GM12874 (cell line): ENCODE results near the gene CTBP1.

Source experiments
- TF ChIP-seq, protein P1 (sequence below): IDR thresholded peaks from 2 replicates; pipeline ENCODE4 v1.5.1; 2011; ENCODE audit warnings: low read depth, mild to moderate bottlenecking, control low read depth, low read length, moderate library complexity; ENCODE audit not compliant: insufficient read depth

Gene CTBP1

DNA sequence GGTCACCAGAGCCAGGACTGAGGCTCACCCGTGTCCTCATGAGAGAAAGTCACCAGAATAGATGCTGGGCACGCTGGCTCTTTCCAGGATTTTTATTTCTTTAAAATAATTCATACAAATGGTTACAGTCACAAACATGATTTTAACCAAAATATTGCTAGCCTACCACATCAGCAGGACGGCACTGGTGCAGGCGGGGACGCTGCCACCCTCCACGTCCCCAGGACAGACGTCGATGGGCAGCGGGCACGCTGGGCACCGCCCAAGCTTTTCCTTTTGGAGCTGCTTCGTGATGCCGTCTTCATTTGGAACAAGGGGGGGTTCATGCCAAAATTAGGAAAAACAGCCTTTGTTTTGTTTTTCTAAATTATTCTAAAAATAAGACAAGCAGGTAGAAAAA lies 37.6 kb downstream of the CTBP1 start:
- TF ChIP-seq, protein P1, sequence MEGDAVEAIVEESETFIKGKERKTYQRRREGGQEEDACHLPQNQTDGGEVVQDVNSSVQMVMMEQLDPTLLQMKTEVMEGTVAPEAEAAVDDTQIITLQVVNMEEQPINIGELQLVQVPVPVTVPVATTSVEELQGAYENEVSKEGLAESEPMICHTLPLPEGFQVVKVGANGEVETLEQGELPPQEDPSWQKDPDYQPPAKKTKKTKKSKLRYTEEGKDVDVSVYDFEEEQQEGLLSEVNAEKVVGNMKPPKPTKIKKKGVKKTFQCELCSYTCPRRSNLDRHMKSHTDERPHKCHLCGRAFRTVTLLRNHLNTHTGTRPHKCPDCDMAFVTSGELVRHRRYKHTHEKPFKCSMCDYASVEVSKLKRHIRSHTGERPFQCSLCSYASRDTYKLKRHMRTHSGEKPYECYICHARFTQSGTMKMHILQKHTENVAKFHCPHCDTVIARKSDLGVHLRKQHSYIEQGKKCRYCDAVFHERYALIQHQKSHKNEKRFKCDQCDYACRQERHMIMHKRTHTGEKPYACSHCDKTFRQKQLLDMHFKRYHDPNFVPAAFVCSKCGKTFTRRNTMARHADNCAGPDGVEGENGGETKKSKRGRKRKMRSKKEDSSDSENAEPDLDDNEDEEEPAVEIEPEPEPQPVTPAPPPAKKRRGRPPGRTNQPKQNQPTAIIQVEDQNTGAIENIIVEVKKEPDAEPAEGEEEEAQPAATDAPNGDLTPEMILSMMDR, result no peak

DNA sequence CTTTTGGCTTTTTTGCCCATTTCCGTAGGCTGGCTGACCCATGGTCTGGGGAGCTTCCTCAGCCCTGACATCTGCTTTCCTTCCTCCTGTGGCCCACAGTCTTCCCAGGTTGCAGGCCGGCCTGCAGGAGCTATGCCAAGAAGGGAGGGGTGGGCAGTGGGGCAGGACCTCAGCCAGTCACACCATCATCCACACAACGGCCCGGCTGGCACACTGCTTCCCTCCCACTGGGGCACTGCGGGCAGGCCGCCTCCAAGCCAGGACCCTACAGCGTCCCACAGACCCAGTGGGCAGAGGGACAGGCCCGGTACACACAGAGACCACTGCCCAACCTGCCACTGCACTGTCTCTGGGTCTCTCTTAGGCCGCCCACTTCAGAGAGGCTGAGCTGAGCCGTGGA lies 38.0 kb downstream of the CTBP1 start:
- TF ChIP-seq, protein P1, result no peak

DNA sequence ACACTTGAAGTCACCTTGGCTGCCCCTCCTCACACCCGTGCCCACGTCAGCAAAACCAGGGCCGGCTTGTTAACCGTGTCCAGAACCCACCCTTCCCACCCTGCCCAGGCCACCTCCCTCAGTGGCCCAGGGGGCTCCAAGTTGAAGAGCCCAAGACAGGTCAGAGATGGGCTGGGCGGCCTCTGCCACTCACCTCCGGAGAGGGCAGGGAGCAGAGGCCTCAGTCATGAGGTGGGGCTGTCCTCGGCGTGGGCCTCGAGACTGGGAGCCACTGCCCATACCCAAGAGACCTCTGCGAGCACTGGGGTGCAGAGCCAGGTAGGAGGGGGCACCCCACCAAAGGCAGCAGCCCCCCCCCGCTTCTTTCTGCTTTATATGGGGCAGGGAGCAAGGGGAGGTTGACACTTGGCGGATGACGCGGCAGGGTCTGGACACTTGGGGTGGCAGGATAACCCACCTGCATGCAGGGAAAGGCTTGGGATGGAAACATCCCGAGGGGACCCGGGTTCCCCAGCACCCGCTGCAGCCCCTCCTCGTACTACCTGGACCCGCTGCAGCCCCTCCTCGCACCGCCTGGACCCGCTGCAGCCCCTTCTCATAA lies 38.6 kb downstream of the CTBP1 start:
- TF ChIP-seq, protein P1, result no peak

DNA sequence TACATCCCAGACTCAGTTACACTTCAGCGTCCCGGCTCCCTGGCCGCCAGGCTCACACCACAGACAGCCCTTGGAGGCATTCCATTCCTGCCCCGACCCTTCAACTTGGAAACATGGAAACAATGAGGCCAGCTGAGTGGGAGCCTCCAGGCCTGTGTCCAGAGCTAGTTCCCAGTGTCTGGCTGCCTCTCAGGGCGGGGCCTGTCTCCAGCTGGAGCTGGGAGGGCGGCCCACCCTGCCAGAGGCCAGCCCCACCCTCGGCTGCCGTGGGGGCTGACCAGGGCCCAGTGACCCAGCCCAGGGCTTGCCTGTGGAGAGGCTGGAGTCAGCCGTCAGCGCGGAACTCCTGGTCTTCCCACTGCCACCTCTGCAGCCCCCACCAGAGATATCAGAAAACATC lies 39.1 kb downstream of the CTBP1 start:
- TF ChIP-seq, protein P1, result no peak

DNA sequence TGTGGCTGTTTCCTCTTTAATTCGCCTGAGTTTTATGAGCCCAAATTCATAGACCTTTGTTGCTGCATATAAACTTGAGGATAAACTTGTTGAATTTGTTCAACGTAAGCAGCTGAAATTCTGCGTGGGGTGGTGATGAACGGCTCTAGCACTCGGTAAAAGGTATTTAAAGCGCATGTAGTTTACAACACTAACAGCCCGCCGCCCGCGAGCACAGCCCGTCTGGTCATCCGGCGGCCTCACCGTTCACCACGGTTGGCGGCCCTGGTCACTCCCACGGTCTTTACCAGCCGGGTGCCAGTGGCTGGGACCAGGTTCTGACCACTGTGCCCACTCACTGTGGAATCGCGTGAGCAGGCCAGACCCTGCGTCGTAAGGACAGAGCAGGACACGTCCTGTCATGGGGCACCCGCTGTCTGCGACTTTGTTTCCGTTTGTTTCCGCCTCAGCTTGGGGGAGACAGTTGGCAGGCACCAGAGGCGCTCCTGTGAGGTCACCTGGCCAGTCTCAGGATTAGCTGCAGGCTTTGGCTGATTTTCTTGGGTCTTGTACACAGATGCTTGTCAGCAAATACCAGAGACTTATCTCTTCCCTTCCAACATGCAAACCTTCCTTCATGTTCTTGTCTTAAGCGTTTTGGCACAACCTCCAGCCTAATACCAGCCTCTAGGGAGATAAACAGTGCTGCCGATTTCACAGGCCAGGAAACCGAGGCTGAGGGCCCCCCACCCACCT lies 39.8 kb downstream of the CTBP1 start:
- TF ChIP-seq, protein P1, result no peak

DNA sequence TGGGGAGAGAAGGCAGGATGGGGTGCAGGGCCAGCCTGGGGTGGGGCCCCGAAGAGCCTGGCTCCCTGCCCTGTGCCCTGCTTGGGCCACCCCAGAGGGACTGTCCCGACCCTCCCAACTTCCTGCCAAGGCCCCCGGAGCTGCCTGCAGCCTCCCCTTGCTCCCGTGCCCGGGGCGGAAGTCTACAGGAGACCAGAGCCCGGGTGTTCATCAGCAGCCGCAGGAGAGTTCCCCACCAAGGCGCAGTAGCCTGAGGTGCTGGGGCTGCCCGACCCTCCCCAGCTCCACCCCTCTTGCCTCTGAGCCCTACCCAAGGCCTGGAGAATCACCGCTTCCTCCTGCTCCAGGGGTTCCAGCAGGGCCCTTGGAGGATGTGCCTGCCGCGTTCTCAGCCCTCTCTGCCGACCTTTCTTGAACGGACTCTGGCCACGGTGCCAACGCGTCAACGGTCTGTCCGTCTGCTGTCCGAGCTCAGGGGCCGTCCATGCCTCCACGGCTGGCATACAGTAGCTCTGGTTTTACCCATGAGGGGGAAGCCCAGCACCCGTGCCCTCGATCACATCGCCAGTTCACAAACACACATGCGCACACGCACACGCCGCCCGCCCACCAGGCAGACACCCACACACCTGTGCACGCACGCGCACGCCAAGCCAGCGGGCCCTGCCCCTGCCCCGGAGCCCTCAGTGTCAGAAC lies 40.5 kb downstream of the CTBP1 start:
- TF ChIP-seq, protein P1, result no peak

DNA sequence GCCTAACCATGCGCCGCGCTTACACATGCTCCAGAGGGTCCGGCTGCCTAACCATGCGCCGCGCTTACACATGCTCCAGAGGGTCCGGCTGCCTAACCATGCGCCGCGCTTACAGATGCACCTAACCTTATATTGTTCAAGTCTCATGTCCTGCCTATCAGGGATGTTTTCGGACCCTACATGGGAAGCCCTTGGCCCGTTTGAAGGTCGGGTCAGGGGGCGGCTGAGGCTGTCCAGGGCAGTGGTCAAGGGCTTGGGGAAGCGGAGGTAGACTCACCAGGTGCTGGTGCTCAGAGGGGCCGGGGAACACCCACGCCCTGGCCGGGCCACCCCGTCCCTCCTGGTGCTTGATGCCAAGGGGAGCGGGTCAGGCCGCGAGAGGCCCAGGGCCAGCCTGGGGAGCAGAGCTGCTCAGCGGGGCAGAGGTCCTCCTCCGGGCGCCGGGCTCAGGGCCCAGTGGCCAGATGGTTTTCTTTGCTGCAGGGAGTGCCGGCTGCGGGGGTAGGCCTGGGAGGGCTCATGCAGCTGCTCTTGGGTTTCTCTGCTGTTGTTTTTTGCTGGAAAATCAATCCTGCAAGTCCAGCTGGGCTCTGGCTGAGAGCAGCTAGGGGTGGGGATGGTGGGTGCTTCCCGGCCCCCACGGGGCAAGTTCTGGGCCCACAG lies 41.2 kb downstream of the CTBP1 start:
- TF ChIP-seq, protein P1, result no peak
